Mesenchymal stem cell (in vitro differentiated cells and primary cell): ENCODE measurements around the gene NOVA1.

Source experiments
- DNase-seq: peaks from one replicate; pipeline ENCODE4 v3.0.0-alpha.2; 2013
- H2AFZ ChIP-seq: one replicate; pipeline ENCODE4 v1.6.1; 2013; ENCODE audit warnings: low read depth, mild to moderate bottlenecking, control low read depth, inconsistent platforms, low read length, moderate library complexity
- H2AK5ac ChIP-seq: 2 replicates; pipeline ENCODE4 v1.6.1; 2013; ENCODE audit warnings: low read length, moderate library complexity, mild to moderate bottlenecking, inconsistent platforms; ENCODE audit not compliant: severe bottlenecking
- H2BK120ac ChIP-seq: one replicate; pipeline ENCODE4 v1.6.1; 2013; ENCODE audit warnings: low read depth, mild to moderate bottlenecking, inconsistent platforms, low read length, moderate library complexity
- H2BK12ac ChIP-seq, 2 experiments: one replicate each; pipeline ENCODE4 v1.6.1; 2013; ENCODE audit warnings: inconsistent platforms in 2 of 2, low read length in 2 of 2, mild to moderate bottlenecking in 2 of 2, moderate library complexity in 2 of 2, control low read depth in 1 of 2
- H2BK15ac ChIP-seq: one replicate; pipeline ENCODE4 v1.6.1; 2013; ENCODE audit warnings: mild to moderate bottlenecking, low read depth, inconsistent platforms; ENCODE audit not compliant: poor library complexity, severe bottlenecking
- H2BK5ac ChIP-seq: 2 replicates; pipeline ENCODE4 v1.6.1; 2013; ENCODE audit warnings: low read depth, mild to moderate bottlenecking, low read length, control low read depth, inconsistent platforms; ENCODE audit not compliant: poor library complexity, severe bottlenecking
- H3K14ac ChIP-seq, 2 experiments: one replicate each; pipeline ENCODE4 v1.6.1; 2013; ENCODE audit warnings: inconsistent platforms in 2 of 2, low read length in 2 of 2, control low read depth in 1 of 2, mild to moderate bottlenecking in 1 of 2, moderate library complexity in 1 of 2
- H3K18ac ChIP-seq, 2 experiments: one replicate each; pipeline ENCODE4 v1.6.1; 2013; ENCODE audit warnings: inconsistent platforms in 2 of 2, low read length in 2 of 2, control low read depth in 1 of 2, low read depth in 1 of 2, mild to moderate bottlenecking in 1 of 2
- H3K23ac ChIP-seq, 2 experiments: one replicate each; pipeline ENCODE4 v1.6.1; 2013; ENCODE audit warnings: inconsistent platforms in 2 of 2, low read length in 2 of 2, mild to moderate bottlenecking in 2 of 2, moderate library complexity in 2 of 2, control low read depth in 1 of 2
- H3K27ac ChIP-seq: 2 replicates; pipeline ENCODE4 v1.5.1; 2013; ENCODE audit warnings: mild to moderate bottlenecking, moderate library complexity, low read length, control low read depth, inconsistent platforms; ENCODE audit not compliant: poor library complexity, severe bottlenecking
- H3K27me3 ChIP-seq, 2 experiments: 2 replicates each; pipeline versions ENCODE4 v1.6.1 to v1.7.0; 2013; ENCODE audit warnings: low read length in 2 of 2, mild to moderate bottlenecking in 2 of 2, moderate library complexity in 2 of 2, control low read depth in 1 of 2, inconsistent platforms in 1 of 2; ENCODE audit not compliant: control insufficient read depth in 1 of 2, insufficient read depth in 1 of 2
- H3K36me3 ChIP-seq, 2 experiments: 2 replicates each; pipeline versions ENCODE4 v1.6.1 to v1.7.0; 2013; ENCODE audit warnings: low read length in 2 of 2, control low read depth in 1 of 2, inconsistent platforms in 1 of 2, low read depth in 1 of 2, mild to moderate bottlenecking in 1 of 2; ENCODE audit not compliant: insufficient read depth in 2 of 2, control insufficient read depth in 1 of 2
- H3K4ac ChIP-seq, 2 experiments: one replicate each; pipeline ENCODE4 v1.6.1; 2013; ENCODE audit warnings: inconsistent platforms in 2 of 2, low read length in 2 of 2, mild to moderate bottlenecking in 2 of 2, moderate library complexity in 2 of 2, control low read depth in 1 of 2, low read depth in 1 of 2
- H3K4me1 ChIP-seq: 2 replicates; pipeline ENCODE4 v1.6.1; 2013; ENCODE audit warnings: low read depth, low read length, control low read depth; ENCODE audit not compliant: control insufficient read depth, insufficient read depth
- H3K4me2 ChIP-seq: 2 replicates; pipeline ENCODE4 v1.6.1; 2013; ENCODE audit warnings: low read length, mild to moderate bottlenecking, inconsistent platforms; ENCODE audit not compliant: poor library complexity, severe bottlenecking
- H3K4me3 ChIP-seq, 2 experiments: 2 replicates each; pipeline versions ENCODE4 v1.5.1 to v1.7.0; 2013; ENCODE audit warnings: low read length in 2 of 2, mild to moderate bottlenecking in 2 of 2, control low read depth in 1 of 2, low read depth in 1 of 2; ENCODE audit not compliant: insufficient read depth in 1 of 2
- H3K79me1 ChIP-seq: replicated peaks from 2 replicates; pipeline ENCODE4 v1.6.1; 2013; ENCODE audit warnings: mild to moderate bottlenecking, control low read depth, low read length, inconsistent platforms; ENCODE audit not compliant: poor library complexity, severe bottlenecking
- H3K9ac ChIP-seq: 2 replicates; pipeline ENCODE4 v1.7.0; 2013; ENCODE audit warnings: mild to moderate bottlenecking, low read length, moderate library complexity
- H3K9me3 ChIP-seq: 2 replicates; pipeline ENCODE4 v1.7.0; 2013; ENCODE audit warnings: mild to moderate bottlenecking, low read length; ENCODE audit not compliant: control insufficient read depth
- H4K8ac ChIP-seq: one replicate; pipeline ENCODE4 v1.6.1; 2013; ENCODE audit warnings: inconsistent platforms, mild to moderate bottlenecking, low read length, moderate library complexity
- H4K91ac ChIP-seq: one replicate; pipeline ENCODE4 v1.6.1; 2013; ENCODE audit warnings: mild to moderate bottlenecking, low read length, inconsistent platforms
- WGBS: methylation state at CpG from one replicate; pipeline ENCODE4 v1.1.7; 2013; ENCODE audit warnings: mixed read lengths; 5-methylcytosine and 5-hydroxymethylcytosine counted together

The NOVA1 gene

GRCh38 chr14:26597071-26597588, 703 bp downstream of the NOVA1 start:
- 1% methylated on average over 15 of the region's 33 CpGs for WGBS
- peak overlapping the region; percentile 84 for H3K27ac ChIP-seq

GRCh38 chr14:26596543-26597061, 1.2 kb downstream of the NOVA1 start:
- H3K27ac ChIP-seq: no peak overlapping the region
- H3K14ac ChIP-seq: no peak overlapping the region
- H3K4me2 ChIP-seq: peak overlapping the region; percentile 63
- H4K8ac ChIP-seq: no peak overlapping the region
- H3K79me1 ChIP-seq: peaks cover 1% of the 10 kb centered on the region
- no peak overlapping the region for H3K23ac ChIP-seq
- H3K9ac ChIP-seq: peak overlapping the region; percentile 90
- no peaks in the 10 kb centered on the region for H3K9me3 ChIP-seq
- no peaks in the 10 kb centered on the region for H3K27me3 ChIP-seq
- H4K91ac ChIP-seq: no peak overlapping the region
- peak overlapping the region; percentile 10 for H2AFZ ChIP-seq
- H2AK5ac ChIP-seq: no peak overlapping the region
- H3K18ac ChIP-seq: peak overlapping the region in 1 of 2 experiments; percentile 66
- peak; percentile 33 for DNase-seq
- peak overlapping the region; percentile 79 to 94 for H3K4me3 ChIP-seq
- H2BK15ac ChIP-seq: no peak overlapping the region
- H2BK120ac ChIP-seq: peak overlapping the region; percentile 64
- peaks cover 0 to 3% of the 10 kb centered on the region in 2 experiments for H3K36me3 ChIP-seq
- H2BK5ac ChIP-seq: no peak overlapping the region
- no peak overlapping the region for H2BK12ac ChIP-seq
- under 1% methylated on average over 21 of the region's 21 CpGs for WGBS
- H3K4ac ChIP-seq: peak overlapping the region in 1 of 2 experiments; percentile 1
- no peaks in the 10 kb centered on the region for H3K4me1 ChIP-seq

More at GRCh38 chr14:26597071-26597588, 703 bp downstream of the NOVA1 start:
- Histone ChIP-seq H2BK5ac (peak overlapping the region; percentile 66), H3K36me3 (peaks cover 0 to 3% of the 10 kb centered on the region in 2 experiments), H3K9ac (peak overlapping the region; percentile 92), H2AK5ac (no peak overlapping the region), H3K79me1 (peaks cover 1% of the 10 kb centered on the region), H3K4ac (peak overlapping the region in 1 of 2 experiments; percentile 35), H3K9me3 (no peaks in the 10 kb centered on the region), H4K8ac (no peak overlapping the region), H2BK15ac (no peak overlapping the region), H3K4me2 (peak overlapping the region; percentile 69), H2AFZ (peak overlapping the region; percentile 10), H3K4me1 (no peaks in the 10 kb centered on the region), H2BK12ac (no peak overlapping the region), H3K27me3 (no peaks in the 10 kb centered on the region), H3K4me3 (peak overlapping the region; percentile 91 to 94), H2BK120ac (peak overlapping the region; percentile 64), H3K14ac (no peak overlapping the region), H3K18ac (peak overlapping the region in 1 of 2 experiments; percentile 66), H3K23ac (peak overlapping the region in 1 of 2 experiments; percentile 56), H4K91ac (no peak overlapping the region)
- DNase-seq: peak; percentile 25

- H3K4me3 ChIP-seq: peak overlapping the region; percentile 79 to 94
- no peak overlapping the region for H2AFZ ChIP-seq
- H3K36me3 ChIP-seq: peaks cover 0 to 3% of the 10 kb centered on the region in 2 experiments
- DNase-seq: no peak
- H3K79me1 ChIP-seq: peaks cover 1% of the 10 kb centered on the region
- H3K4me1 ChIP-seq: no peaks in the 10 kb centered on the region
- 50% methylated on average over 2 of the region's 8 CpGs for WGBS
- H3K9me3 ChIP-seq: no peaks in the 10 kb centered on the region
- H3K4ac ChIP-seq: no peak overlapping the region
- H3K9ac ChIP-seq: peak overlapping the region; percentile 90
- no peak overlapping the region for H4K91ac ChIP-seq
- H4K8ac ChIP-seq: no peak overlapping the region
- no peaks in the 10 kb centered on the region for H3K27me3 ChIP-seq
- no peak overlapping the region for H2BK120ac ChIP-seq
- no peak overlapping the region for H3K14ac ChIP-seq
- H3K23ac ChIP-seq: no peak overlapping the region
- H2AK5ac ChIP-seq: no peak overlapping the region
- H2BK12ac ChIP-seq: no peak overlapping the region
- no peak overlapping the region for H2BK5ac ChIP-seq
- no peak overlapping the region for H3K27ac ChIP-seq
- no peak overlapping the region for H3K18ac ChIP-seq
- no peak overlapping the region for H2BK15ac ChIP-seq
- H3K4me2 ChIP-seq: peak overlapping the region; percentile 63
These were observed 1.8 kb downstream of the NOVA1 start for GRCh38 chr14:26595926-26596542.

GRCh38 chr14:26594756-26595545, 2.9 kb downstream of the NOVA1 start:
- no peak for DNase-seq
- Histone ChIP-seq H2AK5ac (no peak overlapping the region), H2BK12ac (no peak overlapping the region), H2BK15ac (no peak overlapping the region), H2AFZ (no peak overlapping the region), H3K4ac (no peak overlapping the region), H4K91ac (no peak overlapping the region), H3K4me2 (no peak overlapping the region), H3K18ac (no peak overlapping the region), H3K36me3 (peaks cover 0 to 13% of the 10 kb centered on the region in 2 experiments), H3K9me3 (no peaks in the 10 kb centered on the region), H4K8ac (no peak overlapping the region), H3K27me3 (no peaks in the 10 kb centered on the region), H3K4me3 (peak overlapping the region in 1 of 2 experiments; percentile 94), H3K4me1 (no peaks in the 10 kb centered on the region), H2BK5ac (no peak overlapping the region), H3K14ac (no peak overlapping the region), H3K9ac (peak overlapping the region; percentile 90), H3K27ac (no peak overlapping the region), H3K79me1 (peaks cover 1% of the 10 kb centered on the region), H3K23ac (no peak overlapping the region), H2BK120ac (no peak overlapping the region)
- WGBS: no CpG with 5 or more reads among the region's 2 CpGs
